HG03139 (cell line): ENCODE data around the gene HSPA5.
"Not testable (repeated sequence)": the region's sequence is repeated elsewhere in the genome, so short reads cannot be mapped to it uniquely, and the experiment has no call there.

Experiments
- ATAC-seq: cut with Tn5 transposase; IDR thresholded peaks from one replicate; pipeline ENCODE4 v1.9.1; 2021; ENCODE audit not compliant: unreplicated experiment

Gene HSPA5

GRCh38 chr9:125241000-125241862, at the start of gene HSPA5:
Gene HSPA5 (minus strand): TSS chr9:125241343. CDS start chr9:125241126, 217 bp downstream.
- ATAC-seq, result peak; percentile 92

GRCh38 chr9:125286935-125287433, 45.8 kb upstream of the HSPA5 start:
- ATAC-seq, result not testable (repeated sequence)

GRCh38 chr9:125284855-125285254, 43.7 kb upstream of the HSPA5 start:
- no peak for ATAC-seq

GRCh38 chr9:125280945-125281344, 39.8 kb upstream of the HSPA5 start:
- no peak for ATAC-seq

- no peak for ATAC-seq
These were observed 36.3 kb upstream of the HSPA5 start for GRCh38 chr9:125277411-125277810.

GRCh38 chr9:125276771-125277170, 35.6 kb upstream of the HSPA5 start:
- no peak for ATAC-seq

GRCh38 chr9:125272697-125273096, 31.6 kb upstream of the HSPA5 start:
- ATAC-seq, result no peak

- no peak for ATAC-seq
These were observed 29.9 kb upstream of the HSPA5 start for GRCh38 chr9:125271081-125271480.

GRCh38 chr9:125269014-125269397, 27.9 kb upstream of the HSPA5 start:
- no peak for ATAC-seq

GRCh38 chr9:125268394-125269013, 27.4 kb upstream of the HSPA5 start:
- no peak for ATAC-seq

- ATAC-seq, result not testable (repeated sequence)
These were observed 22.9 kb upstream of the HSPA5 start for GRCh38 chr9:125264068-125264467.

GRCh38 chr9:125262294-125262991, 21.3 kb upstream of the HSPA5 start:
- ATAC-seq, result no peak

- peak; percentile 87 for ATAC-seq
These were observed 20.6 kb upstream of the HSPA5 start, which contains the start of gene GAPVD1 for GRCh38 chr9:125261501-125262293. Gene GAPVD1 (plus strand): TSS chr9:125261826. CDS start chr9:125298922, 37,096 bp downstream.

- ATAC-seq, result no peak
These were observed 19.4 kb upstream of the HSPA5 start for GRCh38 chr9:125260561-125260960.

GRCh38 chr9:125258832-125259534, 17.8 kb upstream of the HSPA5 start:
- no peak for ATAC-seq

GRCh38 chr9:125258160-125258785, 17.1 kb upstream of the HSPA5 start:
- no peak for ATAC-seq

- no peak for ATAC-seq
These were observed 14.7 kb upstream of the HSPA5 start for GRCh38 chr9:125255781-125256391.

GRCh38 chr9:125254231-125254630, 13.1 kb upstream of the HSPA5 start:
- ATAC-seq, result no peak

- no peak for ATAC-seq
These were observed 5.1 kb upstream of the HSPA5 start for GRCh38 chr9:125246261-125246667.
